T-cell (primary cell): ENCODE data around the gene GRB14. TPM values are rescaled to one million over a fixed set of nuclear protein-coding genes. Genes with fewer than 3 reads are reported as not detected.

Experiments
- ATAC-seq, 4 experiments: fragments of 200-7000 bp in 3 of 4; fragments of 150-1000 bp in 1 of 4; cut with Tn5 transposase; replicated peaks in 1 of 4; 1 replicate in 3 of 4; 2 replicates in 1 of 4; pipeline ENCODE4 v1.10.0; 2021; ENCODE audit warnings: moderate library complexity in 3 of 4, mild to moderate bottlenecking in 2 of 4, moderate number of reproducible peaks in 1 of 4
- CTCF ChIA-PET, 2 donors: fragments of 300-600 bp; sonication (Branson Sonifier 250); formaldehyde crosslinking; loops; one replicate each; lab custom pipeline; 2022; ENCODE audit warnings: antibody characterized with exemption in 2 of 2; lab: Charles Lee
- POLR2A ChIA-PET, 2 donors: fragments of 300-600 bp; sonication (Branson Sonifier 250); formaldehyde crosslinking; loops; one replicate each; lab custom pipeline; 2022; ENCODE audit warnings: antibody characterized with exemption in 2 of 2; lab: Charles Lee
- DNase-seq, 35 experiments: peaks; one replicate each; pipeline versions ENCODE4 v3.0.0 to v3.0.0-alpha.2; 2013 to 2023
- H3K27ac ChIP-seq: one replicate; pipeline ENCODE4 v1.5.1; 2013; ENCODE audit warnings: low read length
- H3K27me3 ChIP-seq, 2 experiments: replicated peaks in 1 of 2; 1 replicate in 1 of 2; 2 replicates in 1 of 2; pipeline versions ENCODE4 v1.6.1 to v1.7.0; 2013; ENCODE audit warnings: low read length in 1 of 2, mixed read lengths in 1 of 2; ENCODE audit not compliant: control insufficient read depth in 2 of 2, insufficient read depth in 2 of 2; ENCODE audit errors: extremely low read depth in 1 of 2
- H3K36me3 ChIP-seq, 2 donors: 1 replicate in 1 of 2; 2 replicates in 1 of 2; pipeline versions ENCODE4 v1.6.1 to v1.7.0; 2013; ENCODE audit warnings: low read length in 1 of 2; ENCODE audit not compliant: control insufficient read depth in 2 of 2, insufficient read depth in 1 of 2; ENCODE audit errors: extremely low read depth in 1 of 2
- H3K4me1 ChIP-seq, 2 experiments: 1 replicate in 1 of 2; 2 replicates in 1 of 2; pipeline versions ENCODE4 v1.6.1 to v1.7.0; 2013; ENCODE audit warnings: low read length in 2 of 2, mixed read lengths in 1 of 2; ENCODE audit not compliant: insufficient read depth in 2 of 2, control insufficient read depth in 1 of 2; ENCODE audit errors: extremely low read depth in 1 of 2
- H3K4me3 ChIP-seq, 2 donors: 1 replicate in 1 of 2; 2 replicates in 1 of 2; pipeline versions ENCODE4 v1.5.1 to v1.7.0; 2013; ENCODE audit warnings: mild to moderate bottlenecking in 2 of 2, low read length in 1 of 2, moderate library complexity in 1 of 2; ENCODE audit not compliant: control insufficient read depth in 1 of 2; ENCODE audit errors: extremely low read depth in 1 of 2
- H3K9me3 ChIP-seq: 2 replicates; pipeline ENCODE4 v1.7.0; 2013
- H3K27ac Mint-ChIP-seq, 2 donors: one replicate each; pipeline ENCODE4 v1.8.0; 2020 to 2021; ENCODE audit warnings: mild to moderate bottlenecking in 2 of 2, mixed read lengths in 2 of 2
- H3K27me3 Mint-ChIP-seq, 2 donors: one replicate each; pipeline ENCODE4 v1.8.0; 2021 to 2022; ENCODE audit warnings: mixed read lengths in 2 of 2
- H3K36me3 Mint-ChIP-seq: one replicate; pipeline ENCODE4 v1.8.0; 2021; ENCODE audit warnings: mixed read lengths
- H3K4me1 Mint-ChIP-seq, 3 donors: one replicate each; pipeline ENCODE4 v1.8.0; 2020 to 2022; ENCODE audit warnings: mixed read lengths in 3 of 3, mild to moderate bottlenecking in 1 of 3
- H3K4me3 Mint-ChIP-seq, 3 donors: one replicate each; pipeline ENCODE4 v1.8.0; 2020 to 2022; ENCODE audit warnings: mild to moderate bottlenecking in 3 of 3, mixed read lengths in 3 of 3, moderate library complexity in 3 of 3
- H3K9me3 Mint-ChIP-seq, 3 donors: one replicate each; pipeline ENCODE4 v1.8.0; 2020 to 2022; ENCODE audit warnings: mixed read lengths in 3 of 3
- WGBS: methylation state at CpG from one replicate; pipeline ENCODE4 v1.1.5; 2013; ENCODE audit warnings: missing lambda C conversion rate; ENCODE audit not compliant: insufficient coverage; 5-methylcytosine and 5-hydroxymethylcytosine counted together
- total RNA-seq, 35 experiments: library from RNA in 6 of 35; stranded (reverse) in 6 of 35; fragments of 120-200 nt in 1 of 35; gene quantifications; one replicate each; pipeline versions ENCODE4 v1.2.1 to v1.2.4 and lab custom pipeline; 2013 to 2026

GRB14 gene
- total RNA-seq, 5 donors from 2014 or later (not counting 1 experiment from before 2014, with no cell fraction given), result not detected

DNA sequence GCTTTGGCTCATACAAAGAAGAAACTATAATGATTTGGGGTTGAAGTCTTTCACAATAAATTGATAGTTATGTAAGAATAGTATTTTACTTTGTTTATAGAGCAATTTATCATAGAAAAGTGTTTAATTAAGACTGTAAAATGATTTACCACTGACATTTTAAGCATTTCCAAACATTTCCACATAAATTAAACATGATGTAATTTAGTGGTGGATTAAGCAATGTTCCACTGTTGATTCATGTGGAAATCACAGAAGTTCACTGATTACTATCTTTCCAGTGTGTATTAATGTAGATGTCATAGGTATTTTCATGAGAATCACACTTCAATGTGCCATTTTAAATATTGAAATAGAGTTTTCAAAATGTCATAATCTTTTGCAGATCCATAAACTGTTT, 40.1 kb upstream of the GRB14 start:
- ATAC-seq, result no peak
- Histone ChIP-seq H3K4me1 (no peaks in the 10 kb centered on the region), H3K4me3 (no peak overlapping the region), H3K9me3 (no peaks in the 10 kb centered on the region), H3K27me3 (no peaks in the 10 kb centered on the region), H3K27ac (no peak overlapping the region), H3K36me3 (no peaks in the 10 kb centered on the region)
- no peak overlapping the region for H3K27ac Mint-ChIP-seq
- no peaks in the 10 kb centered on the region for H3K27me3 Mint-ChIP-seq
- no peak for DNase-seq
- H3K9me3 Mint-ChIP-seq, result peaks cover 0 to 4% (median 1%) of the 10 kb centered on the region in 3 donors
- ChIA-PET POLR2A (no interaction called here), CTCF (no interaction called here)
- H3K4me3 Mint-ChIP-seq, result no peak overlapping the region
- H3K36me3 Mint-ChIP-seq, result no peaks in the 10 kb centered on the region
- H3K4me1 Mint-ChIP-seq, result no peaks in the 10 kb centered on the region

DNA sequence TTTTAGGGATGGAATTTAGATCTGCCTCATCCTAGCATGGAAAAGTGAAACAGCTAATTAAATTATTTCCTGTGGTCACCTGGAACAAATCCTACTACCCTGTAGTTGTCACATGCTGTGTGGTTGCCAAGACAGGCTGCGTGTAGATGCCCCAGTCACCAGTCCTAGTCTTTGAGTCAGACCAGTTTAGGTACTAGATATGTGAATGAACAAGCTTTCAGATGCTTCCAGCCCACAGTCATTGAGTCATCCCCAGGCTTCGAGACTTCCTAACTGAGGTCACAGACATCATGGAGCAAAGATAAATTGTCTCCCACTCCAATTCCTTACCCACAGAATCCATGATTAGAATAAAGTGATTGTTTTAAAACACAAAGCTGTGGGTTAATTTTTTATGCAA, 35.8 kb upstream of the GRB14 start:
- Histone ChIP-seq H3K27me3 (no peaks in the 10 kb centered on the region), H3K9me3 (no peaks in the 10 kb centered on the region), H3K36me3 (no peaks in the 10 kb centered on the region), H3K4me1 (no peaks in the 10 kb centered on the region), H3K27ac (no peak overlapping the region), H3K4me3 (no peak overlapping the region)
- ATAC-seq (no peak), DNase-seq (no peak)
- no CpG with 5 or more reads among the region's 2 CpGs for WGBS
- ChIA-PET CTCF (no interaction called here), POLR2A (no interaction called here)
- no peak overlapping the region for H3K4me3 Mint-ChIP-seq
- no peaks in the 10 kb centered on the region for H3K36me3 Mint-ChIP-seq
- H3K27ac Mint-ChIP-seq, result no peak overlapping the region
- H3K4me1 Mint-ChIP-seq, result no peaks in the 10 kb centered on the region
- peaks cover 7 to 9% (median 8%) of the 10 kb centered on the region in 3 donors for H3K9me3 Mint-ChIP-seq
- H3K27me3 Mint-ChIP-seq, result no peaks in the 10 kb centered on the region

DNA sequence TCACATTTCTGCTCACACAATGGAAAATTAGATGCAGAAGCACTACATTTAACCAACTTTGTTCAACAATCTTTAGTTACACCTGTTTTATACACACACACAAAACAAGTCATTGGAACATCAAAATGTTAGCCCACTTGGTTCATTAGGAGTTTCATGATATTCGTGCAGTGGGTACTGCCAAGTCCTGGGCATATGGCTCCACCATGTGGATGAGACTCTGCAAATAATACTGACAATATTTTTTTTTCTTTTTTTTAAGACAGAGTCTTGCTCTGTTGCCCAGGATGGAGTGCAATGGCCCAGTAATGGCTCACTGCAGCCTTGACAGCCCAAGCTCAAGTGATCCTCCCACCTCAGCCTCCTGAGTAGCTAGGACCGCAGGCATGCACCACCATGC, 34.5 kb upstream of the GRB14 start:
- no peak for ATAC-seq
- Histone ChIP-seq H3K36me3 (no peaks in the 10 kb centered on the region), H3K27ac (no peak overlapping the region), H3K4me1 (no peaks in the 10 kb centered on the region), H3K4me3 (no peak overlapping the region), H3K9me3 (no peaks in the 10 kb centered on the region), H3K27me3 (no peaks in the 10 kb centered on the region)
- Mint-ChIP-seq H3K4me1 (no peaks in the 10 kb centered on the region), H3K4me3 (no peak overlapping the region), H3K27ac (no peak overlapping the region), H3K36me3 (no peaks in the 10 kb centered on the region), H3K9me3 (peaks cover 13 to 18% (median 14%) of the 10 kb centered on the region in 3 donors), H3K27me3 (no peaks in the 10 kb centered on the region)
- CTCF ChIA-PET, result no interaction called here
- no peak for DNase-seq
- POLR2A ChIA-PET, result no interaction called here
- WGBS, result no CpG with 5 or more reads among the region's 2 CpGs

DNA sequence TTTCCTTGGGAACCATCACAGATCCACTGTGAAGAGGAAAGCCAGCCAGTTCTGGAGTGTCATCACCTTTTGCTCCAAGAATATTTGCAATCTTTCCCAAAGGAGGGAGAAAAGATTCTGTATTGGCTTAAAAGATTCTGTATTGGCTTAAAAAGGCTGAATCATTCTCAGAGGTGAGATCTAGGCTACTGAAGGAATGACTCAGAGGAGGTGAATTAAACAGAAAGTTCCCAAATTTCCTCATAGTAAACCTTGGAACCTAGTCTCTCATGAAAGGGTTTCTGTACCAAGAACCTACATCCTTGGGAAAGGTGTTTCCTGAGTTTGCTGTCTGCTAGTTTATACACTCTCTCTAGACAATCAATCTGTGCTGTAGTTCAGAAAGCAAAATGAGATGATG, 34.1 kb upstream of the GRB14 start:
- H3K9me3 Mint-ChIP-seq, result peaks cover 17 to 22% (median 18%) of the 10 kb centered on the region in 3 donors
- POLR2A ChIA-PET, result no interaction called here
- H3K4me1 Mint-ChIP-seq, result no peaks in the 10 kb centered on the region
- CTCF ChIA-PET, result no interaction called here
- no peak overlapping the region for H3K27ac Mint-ChIP-seq
- no peaks in the 10 kb centered on the region for H3K9me3 ChIP-seq
- DNase-seq, result no peak
- no peak overlapping the region for H3K4me3 Mint-ChIP-seq
- H3K36me3 Mint-ChIP-seq, result no peaks in the 10 kb centered on the region
- no peaks in the 10 kb centered on the region for H3K4me1 ChIP-seq
- no peak overlapping the region for H3K27ac ChIP-seq
- no peaks in the 10 kb centered on the region for H3K36me3 ChIP-seq
- no peaks in the 10 kb centered on the region for H3K27me3 ChIP-seq
- no peak for ATAC-seq
- H3K4me3 ChIP-seq, result no peak overlapping the region
- H3K27me3 Mint-ChIP-seq, result no peaks in the 10 kb centered on the region

DNA sequence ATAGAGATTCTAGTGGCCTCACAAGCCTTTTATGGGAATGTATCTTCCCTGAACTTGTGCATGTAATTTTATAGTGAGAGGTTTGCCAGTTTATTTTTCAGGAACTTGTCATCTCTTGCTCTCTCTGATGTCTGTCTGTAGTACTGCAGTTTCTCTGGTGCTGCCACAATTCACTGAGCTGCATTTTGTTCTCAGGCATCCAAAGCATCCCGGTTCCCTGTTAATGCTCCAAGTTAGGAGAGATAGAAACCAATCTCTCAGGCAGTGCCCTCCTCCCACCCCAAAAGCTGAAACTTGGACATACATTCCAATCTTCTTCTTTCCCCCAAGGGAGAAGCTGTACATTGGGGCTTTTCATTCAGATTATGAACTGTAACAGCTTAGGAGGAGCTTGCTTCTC, 30.1 kb upstream of the GRB14 start:
- no peaks in the 10 kb centered on the region for H3K4me1 ChIP-seq
- ATAC-seq, result no peak
- H3K4me3 Mint-ChIP-seq, result no peak overlapping the region
- H3K27me3 ChIP-seq, result no peaks in the 10 kb centered on the region
- H3K4me1 Mint-ChIP-seq, result no peaks in the 10 kb centered on the region
- no peak overlapping the region for H3K27ac ChIP-seq
- CTCF ChIA-PET, result no interaction called here
- no peaks in the 10 kb centered on the region for H3K27me3 Mint-ChIP-seq
- POLR2A ChIA-PET, result no interaction called here
- no peak overlapping the region for H3K4me3 ChIP-seq
- H3K9me3 Mint-ChIP-seq, result peaks cover 22 to 53% (median 26%) of the 10 kb centered on the region in 3 donors
- no peaks in the 10 kb centered on the region for H3K9me3 ChIP-seq
- no peaks in the 10 kb centered on the region for H3K36me3 Mint-ChIP-seq
- DNase-seq, result no peak
- H3K27ac Mint-ChIP-seq, result no peak overlapping the region
- WGBS, result 100% methylated on average over 1 of the region's 1 CpG
- H3K36me3 ChIP-seq, result no peaks in the 10 kb centered on the region

DNA sequence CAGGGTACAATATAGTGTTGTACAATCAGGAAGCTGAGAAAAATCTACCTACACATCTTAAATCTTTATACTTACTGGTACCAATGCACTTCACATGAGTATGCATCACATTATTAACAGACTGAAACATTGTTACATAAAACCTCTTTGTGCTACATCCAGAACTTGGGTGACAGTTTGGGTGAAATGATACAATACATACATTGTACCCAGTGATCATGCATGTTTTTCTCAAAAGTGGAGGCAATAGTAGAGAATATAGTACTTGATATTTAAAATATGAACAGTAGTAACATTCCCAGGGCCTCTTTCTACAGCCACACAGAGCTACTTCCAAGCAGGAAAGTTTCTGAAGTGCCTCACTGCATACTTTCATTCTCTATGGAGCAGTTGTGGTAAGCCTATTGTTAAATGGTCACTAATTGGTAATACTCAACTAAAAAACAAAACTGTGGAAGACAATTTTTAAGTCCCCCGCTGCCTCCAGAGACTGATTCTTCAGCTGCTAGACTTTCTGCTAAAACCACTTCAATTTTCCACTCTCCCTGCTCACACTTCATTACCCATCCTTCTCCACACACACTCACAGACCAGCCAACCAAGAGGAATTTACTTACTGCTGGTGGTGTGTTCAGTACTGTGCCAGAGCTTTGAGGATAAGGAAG, 22.9 kb upstream of the GRB14 start:
- ATAC-seq, result no peak
- no peaks in the 10 kb centered on the region for H3K4me1 Mint-ChIP-seq
- no peak overlapping the region for H3K4me3 ChIP-seq
- no peaks in the 10 kb centered on the region for H3K27me3 ChIP-seq
- H3K27ac Mint-ChIP-seq, result no peak overlapping the region
- H3K36me3 Mint-ChIP-seq, result no peaks in the 10 kb centered on the region
- peaks cover 6 to 26% (median 7%) of the 10 kb centered on the region in 3 donors for H3K9me3 Mint-ChIP-seq
- ChIA-PET POLR2A (interaction anchor here (0.6 to 0.7 kb wide), 2 partner anchors 14 to 22 kb away, joined by 4 read pairs; no protein-coding TSS in a partner anchor), CTCF (no interaction called here)
- no peak for DNase-seq
- H3K4me3 Mint-ChIP-seq, result no peak overlapping the region
- H3K9me3 ChIP-seq, result no peaks in the 10 kb centered on the region
- no peaks in the 10 kb centered on the region for H3K27me3 Mint-ChIP-seq
- no peaks in the 10 kb centered on the region for H3K36me3 ChIP-seq
- H3K4me1 ChIP-seq, result no peaks in the 10 kb centered on the region
- H3K27ac ChIP-seq, result no peak overlapping the region
- no CpG with 5 or more reads among the region's 1 CpG for WGBS
